GM19328 (cell line): Measurements from ENCODE around the gene RNF215.

Source experiments
- ATAC-seq: cut with Tn5 transposase; IDR thresholded peaks from one replicate; pipeline ENCODE4 v1.9.1; 2021; ENCODE audit warnings: mild to moderate bottlenecking, moderate library complexity; ENCODE audit not compliant: unreplicated experiment

The RNF215 gene

DNA sequence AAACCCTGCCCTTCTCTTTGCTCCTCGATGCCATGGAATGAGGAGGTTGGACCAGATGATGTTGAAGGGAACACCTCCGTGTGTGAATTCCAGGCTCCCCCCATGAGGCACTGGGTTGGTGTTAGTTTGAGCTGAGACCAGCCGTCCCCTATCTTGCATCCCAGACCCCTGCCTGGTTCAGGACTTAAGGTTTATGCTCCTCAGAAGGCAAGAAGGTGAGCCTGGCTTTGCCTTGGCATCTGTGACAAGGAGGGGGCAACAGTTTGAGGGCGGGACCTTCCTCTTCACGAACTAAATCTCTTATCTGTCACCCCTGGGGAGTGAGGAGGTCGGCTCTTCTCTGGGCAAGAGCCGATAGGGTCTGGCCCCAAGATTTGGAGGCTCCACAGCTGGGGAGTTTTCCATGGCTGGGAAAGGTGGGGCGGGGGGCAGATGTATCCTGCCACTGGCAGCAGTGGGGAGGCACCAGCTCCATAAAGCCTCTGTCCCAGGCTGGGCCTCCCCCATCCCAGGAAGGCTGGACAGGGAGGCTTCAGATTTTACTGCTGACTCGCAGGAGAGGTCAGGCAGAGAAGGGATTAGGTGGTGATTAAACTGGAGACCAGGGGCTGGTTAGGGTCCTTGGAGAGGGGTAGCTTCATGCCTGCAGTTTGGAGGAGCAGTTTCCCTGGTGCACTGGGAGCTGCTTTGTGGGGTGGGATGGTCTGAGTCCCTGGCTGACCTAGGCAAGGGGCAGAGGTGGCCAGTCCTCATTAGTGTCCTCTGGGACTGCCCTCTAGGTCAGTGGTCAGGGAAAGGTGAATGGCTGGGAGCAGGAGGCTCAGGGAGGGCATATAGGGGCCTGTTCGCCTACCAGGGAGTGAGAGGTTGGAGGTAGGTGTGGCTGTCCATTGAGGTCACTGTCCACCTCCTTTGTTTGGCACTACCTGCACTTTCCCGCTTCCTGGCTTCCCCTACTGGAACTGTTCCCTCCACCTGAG is 10.7 kb upstream of the RNF215 start:
- no peak for ATAC-seq

DNA sequence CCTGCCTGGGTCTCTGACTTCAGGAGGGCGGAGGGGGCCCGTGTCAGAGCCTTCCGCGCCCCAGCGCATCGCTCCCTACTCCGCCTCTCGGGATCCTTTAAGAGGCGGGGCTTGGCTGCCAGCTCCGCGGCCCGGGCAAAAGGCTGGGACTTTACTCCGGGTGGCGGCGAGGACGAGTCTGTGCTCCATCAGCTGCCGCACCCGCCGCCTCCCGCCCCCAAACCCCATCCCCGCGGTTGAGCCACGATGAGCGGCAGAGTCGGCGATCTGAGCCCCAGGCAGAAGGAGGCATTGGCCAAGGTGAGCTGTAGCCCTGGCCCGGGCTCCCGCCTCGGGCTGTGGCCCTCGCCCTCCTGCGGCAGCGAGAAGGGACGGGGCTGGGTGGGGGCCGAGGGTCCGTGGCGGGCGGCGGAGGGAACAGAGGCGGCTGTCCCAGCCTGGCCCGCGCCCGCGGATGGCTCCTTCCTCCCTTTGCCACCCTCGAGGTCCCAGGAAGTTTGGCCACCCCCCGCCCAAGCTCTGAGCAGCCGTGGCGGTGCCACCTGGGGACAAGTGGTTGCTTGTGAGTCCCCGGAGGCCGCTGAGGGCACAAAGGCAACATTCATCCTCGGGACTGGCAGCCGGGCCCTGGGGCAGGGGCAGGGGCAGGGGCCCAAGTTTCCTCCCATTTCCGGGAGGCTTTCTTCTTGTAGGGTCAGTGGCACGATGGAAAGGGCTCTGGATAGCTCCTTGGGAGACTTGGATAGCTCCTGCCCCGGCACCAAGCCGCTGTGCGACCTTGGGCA is 9.9 kb upstream of the RNF215 start, which contains the start of gene SEC14L2:
TSS of gene SEC14L2 (plus strand) at position 148 of the 785 bp plus-strand sequence. CDS start at position 247, 99 bp downstream.
- ATAC-seq = no peak

DNA sequence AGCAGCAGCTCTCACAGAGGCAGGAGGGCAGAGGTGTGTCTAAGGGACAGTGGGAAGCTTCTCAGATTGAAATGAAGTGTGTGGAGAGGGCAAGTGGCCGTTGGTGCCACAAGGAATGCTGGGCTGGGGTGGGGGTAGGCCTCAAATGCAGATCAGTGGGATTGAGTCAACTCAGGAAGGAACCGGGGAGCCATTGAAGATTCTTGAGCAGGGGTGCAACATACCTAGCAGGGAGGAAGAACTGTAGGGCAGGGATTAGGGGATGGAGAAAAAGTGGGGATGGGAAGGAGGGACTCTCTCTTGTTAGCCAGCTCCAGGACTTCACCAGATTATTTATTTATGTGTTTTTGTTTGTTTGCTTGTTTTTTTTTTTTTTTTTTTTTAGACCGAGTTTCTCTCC is 6.7 kb upstream of the RNF215 start:
- no peak for ATAC-seq

DNA sequence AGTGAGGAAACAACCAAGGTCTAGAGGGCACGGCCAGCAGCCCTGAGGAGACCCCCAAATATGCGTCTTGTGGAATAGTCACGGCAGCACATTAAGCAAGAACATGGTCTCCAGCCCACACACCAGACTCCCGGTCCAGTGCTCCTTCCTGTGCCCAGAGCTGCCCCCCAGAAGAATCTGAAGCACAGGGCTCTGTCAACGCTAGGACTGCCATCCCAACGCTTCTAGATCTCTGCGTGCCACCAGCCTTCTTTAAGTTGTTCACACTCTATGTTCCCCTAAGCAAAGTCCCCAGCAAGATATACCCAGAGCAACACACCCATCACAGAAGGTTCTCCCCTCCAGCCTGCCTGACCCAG is 6.1 kb upstream of the RNF215 start:
- no peak for ATAC-seq

DNA sequence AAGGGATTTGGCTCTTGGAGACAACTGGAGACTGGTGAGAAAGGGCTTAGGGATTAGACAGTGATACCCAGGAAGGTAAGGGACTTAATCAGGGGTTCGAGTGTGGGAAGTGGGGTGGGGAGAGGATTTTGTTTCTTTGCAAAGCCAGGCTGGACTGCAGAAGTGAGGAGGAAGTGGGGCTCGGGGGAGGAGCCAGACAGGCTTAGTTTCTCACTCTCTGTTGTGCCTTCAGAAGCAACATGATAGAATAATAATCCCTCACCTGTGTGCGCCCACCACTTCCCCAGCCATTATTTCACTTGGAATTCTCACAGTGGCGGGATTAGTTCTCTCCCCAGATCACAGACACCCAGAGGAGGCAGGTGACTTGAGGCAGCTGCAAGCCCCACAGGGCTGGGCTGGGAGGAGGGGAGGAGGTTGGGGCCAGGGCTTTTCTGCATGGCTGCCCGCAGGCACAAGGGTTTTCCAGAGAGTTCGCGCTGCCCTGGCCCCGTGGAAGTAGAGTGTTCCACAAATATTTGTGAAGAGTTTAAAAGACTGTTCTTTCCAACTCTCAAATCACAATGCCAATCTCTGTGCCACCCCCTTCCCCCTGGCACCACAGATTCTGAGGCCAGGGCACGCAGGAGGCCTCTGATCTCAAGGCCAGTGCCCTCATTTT is 5.6 kb upstream of the RNF215 start:
- no peak for ATAC-seq

DNA sequence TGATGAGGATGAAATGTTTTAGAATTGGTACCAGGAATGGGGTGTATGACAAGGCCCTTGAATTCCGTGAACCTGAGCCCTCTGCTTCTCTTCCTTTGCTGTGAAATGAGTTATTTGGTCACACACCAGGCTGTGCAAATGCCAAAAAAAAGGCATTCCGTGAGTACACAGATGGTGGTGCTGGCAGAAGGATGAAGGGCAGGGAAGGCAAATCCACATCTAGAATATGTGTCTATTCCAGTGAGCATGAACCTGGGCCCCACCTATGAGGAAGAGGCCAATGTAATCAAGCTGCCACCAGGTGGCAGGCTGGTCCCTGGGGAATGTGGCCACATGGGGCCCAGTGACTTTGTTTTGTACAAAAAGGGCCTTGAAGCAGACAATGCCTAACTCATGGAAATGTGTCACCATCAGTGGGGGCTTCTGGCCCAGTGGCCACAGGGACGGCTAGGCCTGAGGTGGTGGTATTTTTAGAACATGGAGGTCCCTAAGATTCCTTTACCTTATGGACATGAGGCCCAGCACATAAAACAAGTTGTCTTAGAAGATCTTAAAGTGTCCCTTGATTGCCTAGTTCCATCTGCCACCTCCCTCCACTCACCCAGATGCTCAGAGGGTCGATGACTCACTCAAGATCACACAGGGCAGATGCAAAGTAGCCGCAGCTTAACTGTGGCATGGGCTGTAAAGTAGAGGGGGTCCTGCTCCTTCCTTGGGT is 3.9 kb upstream of the RNF215 start:
- no peak for ATAC-seq

DNA sequence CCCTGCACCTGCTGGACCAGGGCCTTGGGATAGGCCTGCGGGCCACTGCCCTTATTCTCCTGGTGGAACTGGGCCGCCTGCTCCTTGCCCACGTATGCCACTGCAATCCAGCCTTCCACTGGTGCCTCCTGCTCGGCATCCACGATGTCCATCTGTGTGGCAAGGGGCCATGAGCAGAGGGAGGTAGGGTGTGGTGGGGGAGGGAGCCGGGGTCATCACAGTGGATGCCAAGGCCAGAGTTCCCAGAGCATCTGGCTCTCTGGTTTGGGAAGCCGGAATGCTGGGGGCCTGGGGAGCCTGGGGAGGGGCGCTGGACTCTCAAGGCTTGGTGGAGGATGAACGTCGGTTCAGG is 627 bp downstream of the RNF215 start:
- ATAC-seq = no peak

DNA sequence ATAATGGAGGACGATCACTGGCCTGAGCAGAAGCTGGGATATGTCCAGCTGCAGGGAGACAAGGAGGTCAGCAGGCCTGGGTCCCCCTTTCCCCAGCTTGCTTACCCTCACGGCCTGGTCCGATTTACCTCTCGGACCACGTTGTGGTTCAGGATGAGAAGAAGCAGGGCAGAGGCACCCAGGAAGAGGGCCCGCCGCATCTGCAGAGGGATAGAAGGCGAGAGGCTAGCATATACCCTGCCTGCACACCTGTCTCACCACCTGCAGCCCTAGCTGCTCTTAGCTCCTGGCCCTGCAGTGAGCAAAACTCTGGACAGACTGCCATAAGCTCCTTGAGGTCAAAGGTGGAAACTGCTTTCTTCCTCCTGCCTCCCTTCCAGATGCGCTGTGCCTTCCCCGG is 1.3 kb downstream of the RNF215 start:
- ATAC-seq = no peak

DNA sequence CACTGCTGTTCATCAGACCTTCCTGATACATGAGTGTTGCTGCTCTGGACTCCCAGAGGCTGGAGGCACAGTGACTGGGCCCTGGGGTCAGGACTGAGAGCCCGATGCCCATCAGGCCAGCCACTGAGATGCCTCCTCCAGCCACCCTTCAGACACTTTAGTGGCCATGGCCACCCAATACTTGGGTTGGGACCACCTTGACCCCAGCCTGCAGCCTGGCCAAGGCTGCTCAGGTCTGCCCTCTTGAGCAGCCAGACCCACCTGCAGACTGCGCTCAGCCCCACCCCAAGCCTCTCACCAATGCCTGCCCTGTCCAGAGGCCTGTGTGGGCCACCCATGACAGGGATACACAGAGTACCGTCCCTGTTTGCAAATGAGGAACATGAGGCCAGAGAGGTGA is 4.2 kb downstream of the RNF215 start:
- ATAC-seq = no peak

DNA sequence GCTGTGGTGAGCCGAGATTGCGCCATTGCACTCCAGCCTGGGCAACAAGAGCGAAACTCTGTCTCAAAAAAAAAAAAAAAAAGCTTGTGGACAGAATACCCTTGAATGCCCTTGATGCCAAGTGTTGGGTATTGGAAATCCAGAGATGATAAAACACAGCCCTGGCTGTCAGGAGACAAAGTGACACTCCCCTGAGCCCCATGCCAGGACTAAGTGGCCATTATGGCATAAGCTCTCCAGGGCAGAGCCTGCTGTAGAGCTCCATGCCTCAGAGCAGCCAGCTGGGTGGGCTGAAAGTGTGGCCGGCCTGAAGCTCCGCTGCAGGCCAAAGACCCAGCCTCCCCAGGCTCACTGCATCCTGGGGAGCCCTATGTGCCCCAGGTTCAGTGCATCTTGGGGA is 4.9 kb downstream of the RNF215 start:
- no peak for ATAC-seq

DNA sequence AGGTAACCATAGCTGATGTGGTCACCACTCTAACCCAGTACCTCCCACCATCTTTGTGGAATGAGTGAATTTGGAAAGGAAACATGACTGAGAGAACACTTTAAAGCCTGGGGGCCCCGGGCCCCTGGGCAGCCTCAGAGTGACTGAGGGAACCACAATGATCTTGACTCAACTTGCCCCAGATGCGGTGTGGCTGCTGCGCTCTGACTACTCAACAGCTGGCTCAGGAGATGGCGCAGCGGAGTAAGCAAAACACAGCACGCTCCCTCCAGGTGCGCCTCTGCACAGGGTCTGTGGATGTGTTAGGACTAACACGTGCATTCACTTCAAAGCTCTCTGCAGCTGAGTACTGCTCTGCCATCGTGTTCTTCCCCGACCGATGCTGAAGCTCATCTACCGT is 5.9 kb downstream of the RNF215 start:
- ATAC-seq = no peak

DNA sequence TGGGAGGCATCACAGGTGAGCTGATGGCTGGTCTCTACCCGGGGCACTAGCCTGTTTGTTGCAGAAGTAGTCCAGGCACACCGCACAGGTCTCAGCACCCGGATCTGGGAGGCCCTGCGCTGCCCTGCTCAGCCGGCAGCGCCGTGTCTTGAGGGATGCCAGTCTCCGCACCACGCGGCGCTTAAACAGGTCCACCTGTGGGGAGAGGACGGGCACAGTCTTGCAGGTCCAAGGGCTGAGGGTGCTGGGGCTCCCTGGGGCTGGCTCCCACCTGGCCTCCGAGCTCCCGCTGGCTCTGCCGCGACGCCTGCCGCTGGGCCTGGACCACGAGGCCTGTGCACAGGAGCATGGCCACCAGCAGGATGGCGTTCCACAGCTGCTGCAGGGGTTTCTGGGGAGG is 7.2 kb downstream of the RNF215 start:
- ATAC-seq = no peak

DNA sequence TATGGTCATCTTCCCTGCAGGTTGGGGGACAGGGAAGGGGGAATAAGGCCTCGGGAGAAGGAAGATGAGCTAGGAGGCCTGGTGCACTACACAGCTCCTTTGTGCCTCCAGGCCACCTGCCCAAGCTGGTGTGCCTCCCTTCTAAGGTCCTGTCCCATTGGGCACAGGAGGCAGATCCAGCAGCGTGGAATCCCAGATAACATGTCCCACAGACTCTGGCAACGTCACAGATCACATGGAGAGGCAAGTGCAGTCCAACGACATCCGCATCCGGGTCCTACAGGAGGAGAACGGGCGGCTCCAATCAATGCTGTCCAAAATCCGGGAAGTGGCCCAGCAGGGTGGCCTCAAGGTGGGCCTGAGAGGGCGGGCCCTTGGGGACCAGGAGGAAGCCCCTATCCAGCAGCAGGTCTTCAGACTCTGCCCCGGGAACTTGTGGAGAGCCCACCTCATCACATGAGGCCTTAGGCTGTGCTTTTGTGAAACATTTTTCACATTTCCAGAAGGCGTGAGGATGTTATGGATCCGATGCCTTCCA is 11.8 kb downstream of the RNF215 start:
- no peak for ATAC-seq

DNA sequence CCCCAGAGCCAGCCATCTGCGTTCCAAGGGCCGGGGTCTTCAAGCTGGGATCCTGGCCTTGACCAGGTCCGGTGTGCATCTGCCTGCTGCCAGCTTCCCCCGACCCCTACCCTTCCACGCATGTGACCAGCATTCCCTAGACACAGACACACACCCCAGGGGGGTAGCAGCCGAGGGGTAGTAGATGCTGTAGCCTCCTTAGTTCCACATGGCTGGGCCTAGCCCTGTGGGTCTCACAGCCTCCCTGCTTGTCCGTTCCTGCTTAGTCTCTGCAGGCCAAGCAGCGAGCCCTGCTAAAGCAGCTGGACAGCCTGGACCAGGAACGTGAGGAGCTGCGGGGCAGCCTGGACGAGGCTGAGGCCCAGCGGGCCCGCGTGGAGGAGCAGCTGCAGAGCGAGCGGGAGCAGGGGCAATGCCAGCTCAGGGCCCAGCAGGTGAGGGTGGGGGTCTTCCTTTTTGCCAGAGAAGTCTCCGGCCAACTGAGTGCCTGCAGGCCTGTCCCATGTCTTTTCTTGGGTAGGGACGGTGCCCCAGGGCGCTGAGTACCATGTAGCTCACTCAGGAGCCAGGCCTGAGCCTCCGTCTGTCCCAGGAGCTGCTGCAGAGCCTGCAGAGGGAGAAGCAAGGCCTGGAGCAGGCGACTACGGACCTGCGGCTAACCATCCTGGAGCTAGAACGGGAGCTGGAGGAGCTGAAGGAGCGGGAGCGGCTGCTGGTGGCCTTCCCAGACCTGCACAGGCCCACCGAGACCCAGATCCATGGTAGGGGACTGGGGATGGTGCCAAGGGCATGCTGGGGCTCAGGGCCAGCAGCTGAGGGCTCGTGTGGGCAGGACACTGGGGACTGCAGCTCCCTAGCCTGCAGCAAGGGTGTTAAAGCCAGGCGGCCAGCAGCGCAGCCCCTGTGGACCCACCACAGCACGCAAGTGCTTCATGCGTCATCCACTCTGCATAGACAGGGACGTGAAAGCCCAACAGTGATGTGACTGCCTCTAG is 13.6 kb downstream of the RNF215 start:
- ATAC-seq = no peak

DNA sequence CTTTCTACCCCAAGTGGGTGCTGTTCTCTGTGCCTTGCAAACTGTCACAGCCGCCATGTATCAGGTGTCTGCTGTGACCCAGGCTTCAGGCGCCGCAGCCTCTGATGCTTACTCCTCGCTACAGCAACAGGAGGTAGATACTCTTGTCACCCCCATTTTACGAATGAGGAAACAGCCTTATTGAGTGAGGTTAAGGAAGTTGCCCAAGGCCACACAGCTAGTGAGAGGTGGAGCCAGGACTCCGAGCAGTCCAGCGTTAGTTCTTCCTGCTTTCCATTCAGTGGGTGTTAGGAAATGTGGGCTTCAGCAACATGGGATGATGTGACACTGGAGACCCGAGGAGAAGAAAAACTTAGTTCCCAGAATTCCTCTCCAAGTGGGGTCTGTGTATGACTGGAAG is 14.3 kb downstream of the RNF215 start:
- ATAC-seq = no peak

DNA sequence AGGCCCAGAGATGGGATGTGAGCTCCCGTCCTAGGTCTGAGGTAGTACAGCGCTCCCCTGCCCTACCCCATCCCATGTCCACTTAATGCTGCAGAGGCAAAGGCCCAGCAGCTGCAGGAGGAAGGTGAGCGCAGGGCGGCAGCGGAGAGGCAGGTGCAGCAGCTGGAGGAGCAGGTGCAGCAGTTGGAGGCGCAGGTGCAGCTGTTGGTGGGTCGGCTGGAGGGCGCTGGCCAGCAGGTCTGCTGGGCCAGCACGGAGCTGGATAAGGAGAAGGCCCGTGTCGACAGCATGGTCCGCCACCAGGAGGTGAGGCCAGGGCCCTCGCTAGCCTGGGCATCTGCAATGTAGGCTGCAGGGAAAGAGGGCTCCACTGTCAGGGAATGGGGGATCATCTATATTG is 15.2 kb downstream of the RNF215 start:
- no peak for ATAC-seq

DNA sequence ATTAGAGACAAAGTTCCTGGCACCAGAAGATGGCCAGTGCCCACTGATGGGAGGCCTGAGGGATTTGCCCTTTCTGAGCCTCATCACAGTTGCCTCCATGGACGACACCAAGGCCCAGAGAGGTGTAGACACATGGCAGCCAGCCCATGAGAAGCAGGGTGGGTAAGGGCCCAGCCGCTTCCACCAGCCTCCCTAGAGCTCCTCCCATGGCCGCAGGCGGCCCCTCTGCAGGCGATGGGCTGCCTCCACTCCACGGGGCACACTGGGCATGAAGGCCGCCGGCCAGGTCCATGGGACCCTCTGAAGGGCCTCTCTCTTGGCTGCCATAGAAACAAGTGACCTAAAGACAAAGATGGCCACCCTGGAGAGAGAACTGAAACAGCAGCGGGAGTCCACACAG is 15.9 kb downstream of the RNF215 start:
- no peak for ATAC-seq

DNA sequence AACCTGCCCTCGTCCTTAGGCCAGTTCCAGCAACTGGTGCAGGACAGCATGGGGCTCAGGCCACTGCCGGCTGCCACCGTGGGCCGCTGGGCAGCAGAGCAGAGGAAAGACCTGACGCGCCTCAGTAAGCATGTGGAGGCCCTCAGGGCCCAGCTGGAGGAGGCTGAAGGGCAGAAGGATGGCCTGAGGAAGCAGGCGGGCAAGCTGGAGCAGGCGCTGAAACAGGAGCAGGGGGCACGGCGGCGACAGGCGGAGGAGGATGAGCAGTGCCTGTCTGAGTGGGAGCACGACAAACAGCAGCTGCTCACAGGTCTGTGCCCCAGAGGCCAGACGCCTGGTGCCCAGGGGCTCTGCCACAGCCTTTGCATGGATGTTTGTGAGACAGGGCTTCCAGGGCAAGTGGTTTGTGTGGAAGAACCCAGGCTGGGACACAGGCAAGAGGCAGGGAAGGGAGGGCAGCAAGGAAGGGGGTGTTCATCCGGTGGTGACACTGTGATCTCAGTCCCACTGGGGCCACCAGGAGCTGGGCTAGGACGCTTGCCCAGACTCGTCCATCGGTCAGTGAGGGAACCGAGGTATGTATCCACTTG is 16.5 kb downstream of the RNF215 start:
- no peak for ATAC-seq

DNA sequence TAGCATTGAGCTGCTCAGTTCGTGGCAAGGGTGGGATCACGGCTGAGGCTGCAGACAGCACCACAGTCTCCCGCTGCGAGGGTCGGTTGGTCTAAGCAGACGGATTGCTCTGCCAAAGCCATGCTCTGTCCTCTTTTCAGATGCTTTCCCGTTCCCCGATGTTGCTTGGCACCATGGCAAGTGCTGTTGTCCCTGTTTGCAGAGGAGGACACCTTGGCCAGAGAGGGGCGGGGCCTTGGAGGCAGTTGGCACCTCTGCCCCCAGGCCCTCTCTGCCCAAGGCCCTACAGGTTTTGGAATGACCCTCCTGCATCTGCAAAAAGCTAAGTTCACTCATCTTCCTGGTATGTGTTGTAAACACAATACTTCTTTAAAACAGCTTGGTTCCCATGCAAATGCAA is 18.8 kb downstream of the RNF215 start:
- ATAC-seq = no peak
